Parathyroid adenoma (tissue), 2 donors: ENCODE data around the gene PRKCE.

ENCODE experiments used
- H2AFZ ChIP-seq: fragments of 300-600 bp; sonication (generic); one replicate; pipeline ENCODE4 v1.7.0; 2017; ENCODE audit warnings: antibody characterized with exemption, mild to moderate bottlenecking
- H3K27ac ChIP-seq: fragments of 300-600 bp; sonication (generic); one replicate; pipeline ENCODE4 v1.7.0; 2017
- H3K27me3 ChIP-seq: fragments of 300-600 bp; sonication (generic); one replicate; pipeline ENCODE4 v1.7.0; 2017; ENCODE audit warnings: low read length; ENCODE audit not compliant: control insufficient read depth, insufficient read depth
- H3K36me3 ChIP-seq: fragments of 300-600 bp; sonication (generic); one replicate; pipeline ENCODE4 v1.7.0; 2017; ENCODE audit warnings: low read length; ENCODE audit not compliant: control insufficient read depth, insufficient read depth
- H3K4me1 ChIP-seq: fragments of 300-600 bp; sonication (generic); one replicate; pipeline ENCODE4 v1.7.0; 2017; ENCODE audit warnings: control low read depth
- H3K4me2 ChIP-seq: fragments of 300-600 bp; sonication (generic); one replicate; pipeline ENCODE4 v1.7.0; 2017; ENCODE audit warnings: low read length
- H3K4me3 ChIP-seq: fragments of 300-600 bp; sonication (generic); one replicate; pipeline ENCODE4 v1.7.0; 2017; ENCODE audit warnings: low read depth, low read length
- H3K79me2 ChIP-seq: fragments of 300-600 bp; sonication (generic); one replicate; pipeline ENCODE4 v1.7.0; 2017; ENCODE audit warnings: control low read depth
- H3K9ac ChIP-seq: fragments of 300-600 bp; sonication (generic); one replicate; pipeline ENCODE4 v1.7.0; 2017; ENCODE audit warnings: mild to moderate bottlenecking
- H3K9me3 ChIP-seq: fragments of 300-600 bp; sonication (generic); one replicate; pipeline ENCODE4 v1.7.0; 2017; ENCODE audit warnings: low read length; ENCODE audit not compliant: control insufficient read depth
- TF ChIP-seq, protein P1 (sequence below): fragments of 300-600 bp; sonication (generic); IDR thresholded peaks from one replicate; pipeline ENCODE4 v1.7.0; 2017; ENCODE audit warnings: antibody characterized with exemption, mild to moderate bottlenecking
- donor health status: primary hyperparathyroidism.

PRKCE gene

DNA sequence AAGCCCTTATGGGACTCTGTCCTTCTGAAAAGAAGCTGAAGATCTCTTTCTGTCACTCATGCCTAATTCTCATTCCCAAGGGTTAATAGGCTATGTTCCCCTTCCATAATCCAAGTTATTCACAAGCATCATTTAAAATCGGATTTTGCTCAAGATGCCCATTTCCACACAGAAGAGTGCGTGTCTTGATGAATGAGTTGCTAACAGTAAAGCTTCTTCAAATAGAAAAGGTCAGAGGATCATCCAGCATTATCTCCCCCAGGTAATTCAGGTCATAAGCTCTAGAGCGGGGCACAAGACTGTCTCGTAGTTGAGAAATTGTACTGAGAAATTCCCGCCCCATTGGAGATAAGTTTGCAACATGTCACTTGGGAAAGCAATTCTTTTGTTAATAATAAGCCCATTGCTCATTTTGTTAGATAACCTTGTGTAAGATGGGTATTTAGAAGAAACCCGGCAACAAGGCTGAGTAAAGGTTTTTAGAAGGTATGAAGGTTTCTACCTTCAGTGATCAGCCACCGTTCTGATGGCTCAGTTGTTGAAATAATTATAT lies 355.1 kb downstream of the PRKCE start:
- TF ChIP-seq, protein P1, sequence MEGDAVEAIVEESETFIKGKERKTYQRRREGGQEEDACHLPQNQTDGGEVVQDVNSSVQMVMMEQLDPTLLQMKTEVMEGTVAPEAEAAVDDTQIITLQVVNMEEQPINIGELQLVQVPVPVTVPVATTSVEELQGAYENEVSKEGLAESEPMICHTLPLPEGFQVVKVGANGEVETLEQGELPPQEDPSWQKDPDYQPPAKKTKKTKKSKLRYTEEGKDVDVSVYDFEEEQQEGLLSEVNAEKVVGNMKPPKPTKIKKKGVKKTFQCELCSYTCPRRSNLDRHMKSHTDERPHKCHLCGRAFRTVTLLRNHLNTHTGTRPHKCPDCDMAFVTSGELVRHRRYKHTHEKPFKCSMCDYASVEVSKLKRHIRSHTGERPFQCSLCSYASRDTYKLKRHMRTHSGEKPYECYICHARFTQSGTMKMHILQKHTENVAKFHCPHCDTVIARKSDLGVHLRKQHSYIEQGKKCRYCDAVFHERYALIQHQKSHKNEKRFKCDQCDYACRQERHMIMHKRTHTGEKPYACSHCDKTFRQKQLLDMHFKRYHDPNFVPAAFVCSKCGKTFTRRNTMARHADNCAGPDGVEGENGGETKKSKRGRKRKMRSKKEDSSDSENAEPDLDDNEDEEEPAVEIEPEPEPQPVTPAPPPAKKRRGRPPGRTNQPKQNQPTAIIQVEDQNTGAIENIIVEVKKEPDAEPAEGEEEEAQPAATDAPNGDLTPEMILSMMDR = no peak
- no peaks in the 10 kb centered on the region for H3K79me2 ChIP-seq
- H3K9ac ChIP-seq = no peak overlapping the region
- H3K4me1 ChIP-seq = peaks cover 4% of the 10 kb centered on the region
- H3K4me3 ChIP-seq = no peak overlapping the region
- no peak overlapping the region for H3K27ac ChIP-seq
- no peaks in the 10 kb centered on the region for H3K9me3 ChIP-seq
- no peaks in the 10 kb centered on the region for H3K36me3 ChIP-seq
- H3K27me3 ChIP-seq = no peaks in the 10 kb centered on the region
- no peak overlapping the region for H2AFZ ChIP-seq
- H3K4me2 ChIP-seq = no peak overlapping the region

DNA sequence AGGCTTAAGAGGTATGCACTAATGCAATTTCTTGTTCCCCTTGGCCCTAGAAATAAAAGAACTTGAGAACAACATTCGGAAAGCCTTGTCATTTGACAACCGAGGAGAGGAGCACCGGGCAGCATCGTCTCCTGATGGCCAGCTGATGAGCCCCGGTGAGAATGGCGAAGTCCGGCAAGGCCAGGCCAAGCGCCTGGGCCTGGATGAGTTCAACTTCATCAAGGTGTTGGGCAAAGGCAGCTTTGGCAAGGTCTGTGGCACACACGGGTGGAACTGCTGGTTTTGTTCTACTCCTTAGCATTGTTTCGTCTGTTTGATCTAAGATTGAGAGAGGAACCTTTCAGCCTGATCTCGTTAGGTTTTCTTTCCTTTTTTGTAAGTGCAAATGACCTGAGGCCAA lies 355.9 kb downstream of the PRKCE start:
- H3K36me3 ChIP-seq = no peaks in the 10 kb centered on the region
- no peak overlapping the region for H3K4me2 ChIP-seq
- H3K27me3 ChIP-seq = no peaks in the 10 kb centered on the region
- no peaks in the 10 kb centered on the region for H3K9me3 ChIP-seq
- H3K9ac ChIP-seq = no peak overlapping the region
- TF ChIP-seq, protein P1 = no peak
- no peak overlapping the region for H2AFZ ChIP-seq
- no peaks in the 10 kb centered on the region for H3K79me2 ChIP-seq
- H3K4me3 ChIP-seq = no peak overlapping the region
- peaks cover 4% of the 10 kb centered on the region for H3K4me1 ChIP-seq
- H3K27ac ChIP-seq = no peak overlapping the region

DNA sequence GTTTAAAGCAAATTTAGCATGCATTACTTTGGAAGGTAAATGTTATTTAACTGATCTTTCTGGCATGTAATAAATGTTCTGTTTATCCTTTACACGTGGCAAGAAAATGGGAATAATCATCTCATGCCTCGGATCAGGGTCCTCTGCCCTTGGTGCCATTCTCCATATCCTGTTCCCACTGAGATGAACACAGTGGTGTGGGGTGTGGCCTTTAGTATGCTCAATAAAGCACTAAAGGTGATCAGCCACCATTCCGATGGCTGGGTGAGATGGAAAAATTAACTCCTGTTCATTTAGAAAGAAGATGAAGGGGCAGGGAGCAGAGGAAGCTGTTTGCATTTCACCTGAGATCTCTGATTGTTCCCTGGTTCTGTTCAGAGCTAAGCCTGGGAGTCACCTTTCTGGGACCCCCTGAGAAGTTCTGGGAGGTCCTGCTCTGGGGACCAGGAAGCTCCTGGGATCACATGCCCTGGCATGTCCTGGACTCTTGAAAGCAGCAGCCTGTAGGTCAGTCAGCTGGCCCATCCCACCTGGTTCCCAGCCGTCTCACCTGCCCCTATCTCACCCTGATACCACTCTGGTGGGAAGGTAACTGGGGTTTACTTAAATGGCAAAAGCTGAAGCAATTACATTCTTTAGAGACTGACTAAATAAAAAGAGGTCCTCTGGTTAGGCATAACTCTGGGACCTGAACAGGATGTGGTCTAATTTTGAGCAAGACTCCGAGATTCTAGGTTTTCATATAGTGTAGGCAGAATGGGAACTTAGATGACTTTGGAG lies 356.8 kb downstream of the PRKCE start:
- TF ChIP-seq, protein P1 = no peak
- Histone ChIP-seq H3K79me2 (no peaks in the 10 kb centered on the region), H3K9me3 (no peaks in the 10 kb centered on the region), H3K9ac (no peak overlapping the region), H3K36me3 (no peaks in the 10 kb centered on the region), H3K4me3 (no peak overlapping the region), H2AFZ (no peak overlapping the region), H3K27me3 (no peaks in the 10 kb centered on the region), H3K4me2 (no peak overlapping the region), H3K4me1 (peaks cover 4% of the 10 kb centered on the region), H3K27ac (no peak overlapping the region)

DNA sequence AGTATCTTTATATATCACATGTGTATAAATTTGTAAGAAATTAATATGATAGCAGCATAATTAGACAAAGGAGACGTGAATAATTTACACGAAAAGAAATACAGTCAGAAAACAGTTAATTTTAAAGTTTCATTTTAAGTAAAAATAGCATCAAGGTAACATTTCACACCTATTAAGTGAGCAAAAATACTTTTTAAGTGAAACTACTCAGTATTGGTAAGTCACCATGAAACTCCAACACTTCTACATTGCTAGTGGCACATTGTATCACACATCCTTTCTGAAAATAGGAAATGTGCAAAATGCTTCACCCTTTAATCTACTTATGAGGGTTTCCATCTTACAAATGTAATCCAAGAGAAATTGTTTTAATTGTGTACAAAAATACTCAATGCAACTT lies 357.8 kb downstream of the PRKCE start:
- no peak overlapping the region for H3K9ac ChIP-seq
- H3K27me3 ChIP-seq = no peaks in the 10 kb centered on the region
- TF ChIP-seq, protein P1 = no peak
- H3K9me3 ChIP-seq = no peaks in the 10 kb centered on the region
- peaks cover 4% of the 10 kb centered on the region for H3K4me1 ChIP-seq
- H3K79me2 ChIP-seq = no peaks in the 10 kb centered on the region
- H3K27ac ChIP-seq = no peak overlapping the region
- no peaks in the 10 kb centered on the region for H3K36me3 ChIP-seq
- no peak overlapping the region for H3K4me3 ChIP-seq
- no peak overlapping the region for H2AFZ ChIP-seq
- no peak overlapping the region for H3K4me2 ChIP-seq

- Histone ChIP-seq H3K9ac (no peak overlapping the region), H3K79me2 (no peaks in the 10 kb centered on the region), H3K27ac (no peak overlapping the region), H3K27me3 (no peaks in the 10 kb centered on the region), H3K4me3 (no peak overlapping the region), H3K9me3 (no peaks in the 10 kb centered on the region), H3K4me1 (peaks cover 4% of the 10 kb centered on the region), H2AFZ (no peak overlapping the region), H3K36me3 (no peaks in the 10 kb centered on the region), H3K4me2 (no peak overlapping the region)
- TF ChIP-seq, protein P1 = no peak
Measured at GRCh38 chr2:46009772-46010171, 358.3 kb downstream of the PRKCE start.
